Activated CD4-positive, CD25-positive, alpha-beta regulatory T cell treated with anti-CD3 and anti-CD28 coated beads, Interleukin-2, amount 50 U/mL, for 72 hours (primary cell): ENCODE data around the gene TNXB.
"Not testable (repeated sequence)": the region's sequence is repeated elsewhere in the genome, so short reads cannot be mapped to it uniquely, and the experiment has no call there.

Experiments
- DNase-seq: peaks from one replicate; pipeline ENCODE4 v3.0.0; 2021

Gene TNXB

DNA sequence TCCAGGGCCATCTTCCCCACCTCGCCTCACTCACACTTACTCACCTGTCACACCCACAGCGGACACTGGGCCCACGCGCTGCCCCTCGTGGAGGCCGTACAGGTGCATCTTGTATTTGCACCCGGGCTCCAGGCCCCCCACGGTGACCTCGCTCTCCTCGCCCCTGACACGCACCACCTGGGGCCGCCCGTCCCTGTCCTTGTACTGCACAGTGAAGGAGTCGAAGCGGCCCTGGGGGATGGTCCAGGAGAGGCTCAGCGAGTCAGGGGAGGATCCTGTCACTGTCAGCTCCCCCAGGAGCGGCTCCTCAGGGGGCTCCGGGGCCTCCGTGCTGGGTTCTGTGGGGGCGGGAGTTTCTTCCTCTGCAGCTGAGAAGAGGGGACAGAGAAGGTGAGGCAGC lies 56.5 kb downstream of the TNXB start:
- DNase-seq: not testable (repeated sequence)

DNA sequence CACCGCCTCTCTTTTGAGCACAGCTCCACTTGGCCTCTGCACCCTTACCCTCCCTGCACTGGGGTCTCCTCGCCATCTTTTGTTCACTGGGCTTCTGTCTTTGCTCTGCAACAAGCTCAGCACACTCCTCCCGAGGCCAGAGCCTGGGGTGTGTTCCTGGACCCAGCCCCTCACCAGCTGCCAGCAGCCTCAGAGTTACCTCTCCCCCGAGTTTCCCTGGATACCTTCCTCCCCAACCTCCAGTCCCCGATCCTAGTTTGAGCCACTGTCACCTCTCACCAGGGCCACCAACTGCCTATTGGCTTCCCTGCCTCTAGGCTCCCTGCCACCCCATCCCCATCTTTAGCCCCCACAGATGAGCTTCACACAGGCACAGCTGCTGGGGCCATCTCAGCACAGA lies 58.6 kb downstream of the TNXB start:
- DNase-seq: no peak

DNA sequence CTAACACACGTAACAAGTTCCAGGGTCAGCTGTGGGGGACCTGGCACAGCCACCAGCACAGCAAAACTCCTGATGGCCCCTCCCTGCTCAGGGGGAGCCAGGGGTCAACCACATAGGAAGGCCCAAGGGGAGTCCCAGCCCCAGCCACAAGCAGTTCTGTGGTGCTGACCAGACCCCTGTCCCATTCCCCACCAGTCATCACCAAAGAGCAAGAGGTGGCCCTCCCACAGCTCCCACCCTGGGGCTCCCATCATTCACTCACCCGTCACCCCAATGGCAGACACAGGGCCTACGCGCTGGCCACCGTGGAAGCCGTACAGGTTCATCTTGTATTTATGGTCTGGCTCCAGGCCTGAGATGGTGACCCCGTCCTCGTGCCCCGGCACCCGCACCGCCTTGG lies 59.4 kb downstream of the TNXB start:
- DNase-seq: not testable (repeated sequence)

DNA sequence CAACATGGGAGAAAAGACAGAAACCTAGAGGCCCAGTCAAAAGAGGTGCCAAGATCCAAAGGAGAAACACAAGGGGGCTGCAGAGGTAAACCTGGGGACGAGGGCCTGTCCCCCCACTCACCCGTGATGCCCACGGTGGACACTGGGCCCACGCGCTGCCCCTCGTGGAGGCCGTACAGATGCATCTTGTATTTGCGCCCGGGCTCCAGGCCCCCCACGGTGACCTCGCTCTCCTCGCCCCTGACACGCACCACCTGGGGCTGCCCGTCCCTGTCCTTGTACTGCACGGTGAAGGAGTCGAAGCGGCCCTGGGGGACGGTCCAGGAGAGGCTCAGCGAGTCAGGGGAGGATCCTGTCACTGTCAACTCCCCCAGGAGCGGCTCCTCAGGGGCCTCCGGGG lies 60.0 kb downstream of the TNXB start:
- DNase-seq: not testable (repeated sequence)

DNA sequence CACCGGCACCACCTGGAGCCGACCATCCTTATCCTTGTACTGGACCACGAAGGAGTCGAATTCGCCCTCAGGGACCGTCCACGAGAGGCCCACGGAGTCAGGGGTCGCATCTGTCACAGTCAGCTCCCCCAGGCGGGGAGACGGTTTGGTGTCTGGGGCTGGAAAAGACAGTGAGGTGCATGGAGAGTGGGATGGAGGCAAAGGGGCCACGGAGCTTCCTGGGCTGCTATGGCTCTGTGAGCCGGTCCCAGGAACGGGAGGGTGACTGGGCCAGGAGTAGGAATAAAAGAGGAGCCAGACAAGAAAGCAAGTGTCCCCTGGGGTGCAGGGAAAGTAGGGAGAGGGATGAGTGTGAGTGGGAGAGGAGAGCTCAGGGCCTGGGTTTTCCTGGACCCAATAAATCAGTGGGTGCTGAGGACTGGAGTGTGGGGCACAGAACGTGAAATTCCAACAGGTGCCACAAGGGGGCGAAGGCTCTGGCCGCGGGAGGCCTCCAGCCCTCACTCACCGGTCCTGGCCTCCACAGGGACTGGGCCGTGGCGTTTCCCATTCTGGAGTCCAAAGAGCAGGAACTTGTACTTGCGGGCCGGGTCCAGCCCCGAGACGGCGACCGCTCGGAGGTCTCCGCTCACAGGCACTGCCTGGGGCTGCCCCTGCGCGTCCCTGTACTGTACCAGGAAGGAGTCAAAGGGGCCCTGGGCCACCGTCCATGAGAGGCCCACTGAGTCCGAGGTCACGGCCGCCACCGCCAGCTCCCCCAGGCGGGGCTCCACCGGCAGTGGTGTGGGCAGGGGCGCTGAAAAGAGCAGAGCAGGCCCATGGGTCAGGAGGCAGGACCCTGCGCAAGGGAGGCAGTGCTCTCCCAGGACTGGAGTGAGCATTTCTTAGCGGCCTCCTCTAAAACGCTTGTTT lies 61.0 kb downstream of the TNXB start:
- peak; percentile 85 for DNase-seq

DNA sequence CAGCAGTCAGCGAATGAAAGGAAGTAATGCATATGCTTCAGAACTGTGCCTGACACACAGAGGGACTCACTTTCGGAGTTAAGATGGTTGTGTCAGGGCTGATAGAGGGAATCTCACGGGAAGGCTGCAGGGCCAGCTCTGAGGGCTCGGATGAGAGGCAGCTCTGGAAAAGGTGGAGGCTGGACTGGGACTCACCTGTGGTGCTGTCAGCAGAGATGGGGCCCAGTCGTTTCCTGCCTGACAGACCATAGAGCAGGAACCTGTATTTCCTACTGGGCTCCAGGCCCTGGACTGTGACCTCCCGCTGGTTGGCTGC lies 61.6 kb downstream of the TNXB start:
- DNase-seq: no peak

DNA sequence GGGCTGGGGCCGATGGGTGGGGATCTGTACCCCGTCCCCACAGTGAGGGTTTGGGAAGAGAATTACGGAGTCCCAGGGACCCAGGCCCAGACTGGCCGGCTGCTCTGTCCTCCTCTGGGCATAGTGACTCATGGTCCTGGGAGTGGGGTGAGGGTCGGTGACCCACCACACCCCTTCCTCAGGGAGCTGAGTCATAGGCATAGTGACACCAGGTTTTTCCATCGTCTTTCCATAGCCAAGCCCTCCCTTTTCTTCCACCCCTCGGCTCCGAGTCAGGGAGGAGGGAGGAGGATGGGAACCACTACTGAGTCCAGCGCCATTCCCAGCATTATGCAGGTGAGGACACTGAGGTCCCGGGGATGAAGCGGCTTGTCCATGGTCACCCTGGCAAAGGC lies 62.1 kb downstream of the TNXB start:
- DNase-seq: no peak

DNA sequence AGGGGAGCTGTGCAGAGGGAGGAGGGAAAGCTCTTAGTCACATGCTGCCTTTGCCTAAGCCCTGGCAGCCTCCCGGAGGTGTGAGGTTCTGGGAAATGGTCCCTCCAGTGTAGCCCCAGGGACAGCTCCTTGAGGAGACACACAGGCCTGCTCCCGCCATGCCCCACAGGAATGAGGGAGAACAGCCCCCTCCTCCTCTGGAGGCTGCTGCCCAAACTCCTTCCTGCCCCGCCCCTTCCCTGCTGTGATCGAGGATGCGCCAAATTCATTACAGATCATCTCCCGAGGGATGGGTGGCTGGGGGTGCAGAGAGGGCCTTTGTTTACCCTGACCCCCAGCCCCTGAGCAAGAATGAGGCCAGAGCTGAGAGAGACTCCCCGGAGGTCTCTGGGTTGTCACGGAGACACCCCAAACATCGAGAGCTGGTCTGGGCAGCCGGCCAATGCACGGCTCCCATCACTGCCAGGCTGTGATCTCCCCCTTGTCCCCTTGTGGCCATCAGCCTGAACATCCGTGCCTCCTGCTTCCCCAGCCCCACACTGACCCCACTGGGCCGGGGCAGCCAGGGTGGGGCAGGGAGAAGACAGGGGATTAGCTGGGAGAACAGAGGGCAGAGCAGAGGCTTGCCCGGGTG lies 62.6 kb downstream of the TNXB start:
- DNase-seq: no peak

DNA sequence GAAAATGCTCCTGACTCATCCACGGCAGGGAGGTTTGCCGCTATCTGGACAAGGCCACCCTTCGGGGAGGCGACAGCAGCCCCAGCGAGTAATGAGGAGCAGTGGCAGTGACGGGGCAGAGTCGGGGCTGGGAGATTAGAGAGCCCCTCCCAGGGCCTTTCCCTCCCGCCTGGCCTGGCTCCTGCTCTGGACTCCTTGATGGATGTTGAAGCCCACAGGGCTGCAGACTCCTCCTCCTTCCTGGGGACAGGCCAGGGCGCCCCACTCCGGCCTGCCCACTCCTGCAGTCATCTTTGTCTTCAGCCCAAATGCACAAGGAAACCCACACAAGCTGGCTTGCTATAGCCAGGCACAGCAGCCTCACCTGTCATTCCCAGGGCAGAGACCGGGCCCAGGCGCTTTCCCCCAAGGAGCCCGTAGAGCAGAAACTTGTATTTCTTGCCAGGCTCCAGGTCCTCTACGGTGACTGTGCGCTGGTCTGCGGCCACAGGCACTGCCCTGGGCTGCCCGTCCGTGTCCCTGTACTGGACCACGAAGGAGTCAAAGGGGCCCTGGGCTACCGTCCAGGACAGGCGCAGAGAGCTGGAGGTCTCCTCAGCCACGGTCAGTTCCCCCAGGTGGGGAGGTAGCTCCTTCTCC lies 63.2 kb downstream of the TNXB start:
- DNase-seq: no peak

DNA sequence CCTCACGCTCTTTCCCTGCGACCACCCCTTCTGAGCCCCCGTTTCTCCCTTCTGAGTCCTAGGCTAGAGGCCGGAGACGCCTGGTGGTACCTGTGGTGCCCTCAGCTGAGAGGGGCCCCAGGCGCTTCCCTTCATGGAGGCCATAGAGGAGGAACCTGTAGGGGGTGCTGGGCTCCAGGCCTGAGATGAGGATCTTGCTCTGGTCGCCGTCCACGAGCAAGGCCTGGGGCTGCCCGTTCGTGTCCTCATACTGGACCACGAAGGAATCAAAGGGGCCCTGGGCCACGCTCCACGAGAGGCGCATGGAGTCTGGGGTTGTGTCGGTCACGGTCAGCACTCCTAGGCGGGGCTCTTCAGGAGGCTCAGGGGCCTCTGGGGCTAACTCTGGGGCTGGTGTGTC lies 64.2 kb downstream of the TNXB start:
- not testable (repeated sequence) for DNase-seq

DNA sequence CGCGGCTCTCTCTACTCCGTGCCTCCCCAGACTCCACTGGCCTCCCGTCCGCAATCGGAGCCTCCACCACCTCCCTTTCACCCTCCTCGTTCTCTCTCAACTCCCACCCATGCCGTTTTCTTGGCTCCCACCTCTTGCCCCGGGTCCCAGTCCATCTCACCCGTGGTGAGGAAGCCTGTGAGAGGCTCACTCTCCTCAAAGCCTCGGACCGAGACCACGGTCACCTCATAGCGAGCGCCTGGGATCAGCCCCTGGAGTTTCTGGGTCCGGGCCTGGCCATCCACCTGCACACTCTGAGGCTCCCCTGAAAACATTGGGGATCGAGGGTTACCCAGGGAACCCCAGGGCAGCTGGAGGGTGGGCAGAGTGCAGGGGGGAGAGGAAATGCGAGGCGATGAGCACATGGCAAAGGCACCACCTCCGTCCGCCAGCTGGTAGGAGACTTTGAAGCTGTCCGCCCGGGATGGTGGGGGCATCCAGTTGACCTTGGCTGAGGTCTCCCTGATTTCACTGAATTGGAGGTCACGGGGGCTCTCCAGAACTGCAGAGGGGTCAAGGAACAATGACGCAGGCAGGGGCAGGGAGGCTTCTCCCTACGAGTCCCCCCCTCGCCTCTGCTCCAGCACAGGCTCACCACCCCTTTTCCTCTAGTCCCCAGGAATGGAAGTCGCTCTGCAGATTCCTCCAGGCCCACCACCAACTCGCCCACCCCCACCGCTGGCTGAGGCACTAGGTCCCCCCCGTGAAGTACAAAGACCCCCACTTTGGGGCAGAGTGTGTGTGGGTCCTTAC lies 65.4 kb downstream of the TNXB start:
- DNase-seq: not testable (repeated sequence)

DNA sequence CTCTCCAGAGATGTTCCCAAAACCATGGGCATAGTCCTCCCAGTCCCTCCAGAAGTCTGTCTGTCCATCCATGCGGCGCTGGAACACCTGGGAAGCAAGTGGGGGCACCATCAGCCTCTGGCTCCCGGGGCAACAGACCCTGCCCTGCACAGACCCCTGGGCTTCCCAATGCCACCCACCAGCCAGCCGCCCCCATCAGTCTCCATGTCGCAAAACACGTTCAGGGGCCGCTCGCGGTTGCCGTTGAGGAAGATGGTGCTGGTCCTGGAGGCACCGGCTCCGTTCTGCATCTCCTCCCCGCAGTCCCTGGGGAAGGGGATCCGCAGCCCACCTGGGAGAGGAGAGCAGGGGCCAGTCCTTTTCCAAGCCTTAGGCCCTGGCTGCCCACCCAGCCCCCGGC lies 66.9 kb downstream of the TNXB start:
- not testable (repeated sequence) for DNase-seq

DNA sequence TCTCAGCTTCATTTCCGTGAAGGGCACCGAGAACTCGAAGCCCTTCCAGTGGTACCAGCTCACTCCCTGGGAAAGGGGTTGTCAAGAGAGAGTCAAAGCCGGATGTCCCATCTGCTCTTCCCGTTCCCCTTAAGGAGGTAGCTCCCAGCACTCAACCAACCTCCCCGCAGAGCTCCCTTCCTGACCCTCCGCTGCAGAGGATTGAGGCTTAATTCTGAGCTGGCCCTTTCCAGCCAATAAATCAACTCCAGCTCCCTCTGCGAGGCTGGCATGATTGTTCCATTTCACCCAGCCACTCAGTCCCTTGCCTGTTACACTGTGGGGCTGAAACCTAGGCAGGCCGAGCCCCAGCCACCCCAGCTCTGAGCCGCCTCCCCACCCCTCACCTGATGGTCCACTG lies 67.8 kb downstream of the TNXB start:
- not testable (repeated sequence) for DNase-seq

DNA sequence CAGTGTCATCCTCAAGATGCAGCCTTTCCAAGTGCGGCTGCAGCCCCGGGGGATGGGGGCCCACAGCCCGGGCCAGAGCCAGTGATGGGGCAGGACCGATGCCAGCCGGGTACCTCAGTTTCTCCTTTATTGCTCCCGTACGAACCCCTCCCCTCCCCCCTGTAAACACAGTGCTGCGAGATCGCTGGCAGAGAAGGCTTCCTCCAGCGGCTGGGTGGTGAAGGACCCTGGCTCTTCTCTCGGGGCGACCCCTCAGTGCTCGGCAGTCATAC lies 68.2 kb downstream of the TNXB start:
- not testable (repeated sequence) for DNase-seq

DNA sequence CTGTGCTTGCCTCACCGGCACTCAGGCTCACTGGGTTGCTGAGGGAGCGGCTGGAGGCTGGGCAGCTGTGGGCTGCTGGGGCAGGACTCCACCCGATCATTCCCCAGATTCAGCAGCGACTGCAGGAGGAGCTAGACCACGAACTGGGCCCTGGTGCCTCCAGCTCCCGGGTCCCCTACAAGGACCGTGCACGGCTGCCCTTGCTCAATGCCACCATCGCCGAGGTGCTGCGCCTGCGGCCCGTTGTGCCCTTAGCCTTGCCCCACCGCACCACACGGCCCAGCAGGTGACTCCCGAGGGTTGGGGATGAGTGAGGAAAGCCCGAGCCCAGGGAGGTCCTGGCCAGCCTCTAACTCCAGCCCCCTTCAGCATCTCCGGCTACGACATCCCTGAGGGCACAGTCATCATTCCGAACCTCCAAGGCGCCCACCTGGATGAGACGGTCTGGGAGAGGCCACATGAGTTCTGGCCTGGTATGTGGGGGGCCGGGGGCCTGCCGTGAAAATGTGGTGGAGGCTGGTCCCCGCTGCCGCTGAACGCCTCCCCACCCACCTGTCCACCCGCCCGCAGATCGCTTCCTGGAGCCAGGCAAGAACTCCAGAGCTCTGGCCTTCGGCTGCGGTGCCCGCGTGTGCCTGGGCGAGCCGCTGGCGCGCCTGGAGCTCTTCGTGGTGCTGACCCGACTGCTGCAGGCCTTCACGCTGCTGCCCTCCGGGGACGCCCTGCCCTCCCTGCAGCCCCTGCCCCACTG lies 68.7 kb downstream of the TNXB start:
- not testable (repeated sequence) for DNase-seq

DNA sequence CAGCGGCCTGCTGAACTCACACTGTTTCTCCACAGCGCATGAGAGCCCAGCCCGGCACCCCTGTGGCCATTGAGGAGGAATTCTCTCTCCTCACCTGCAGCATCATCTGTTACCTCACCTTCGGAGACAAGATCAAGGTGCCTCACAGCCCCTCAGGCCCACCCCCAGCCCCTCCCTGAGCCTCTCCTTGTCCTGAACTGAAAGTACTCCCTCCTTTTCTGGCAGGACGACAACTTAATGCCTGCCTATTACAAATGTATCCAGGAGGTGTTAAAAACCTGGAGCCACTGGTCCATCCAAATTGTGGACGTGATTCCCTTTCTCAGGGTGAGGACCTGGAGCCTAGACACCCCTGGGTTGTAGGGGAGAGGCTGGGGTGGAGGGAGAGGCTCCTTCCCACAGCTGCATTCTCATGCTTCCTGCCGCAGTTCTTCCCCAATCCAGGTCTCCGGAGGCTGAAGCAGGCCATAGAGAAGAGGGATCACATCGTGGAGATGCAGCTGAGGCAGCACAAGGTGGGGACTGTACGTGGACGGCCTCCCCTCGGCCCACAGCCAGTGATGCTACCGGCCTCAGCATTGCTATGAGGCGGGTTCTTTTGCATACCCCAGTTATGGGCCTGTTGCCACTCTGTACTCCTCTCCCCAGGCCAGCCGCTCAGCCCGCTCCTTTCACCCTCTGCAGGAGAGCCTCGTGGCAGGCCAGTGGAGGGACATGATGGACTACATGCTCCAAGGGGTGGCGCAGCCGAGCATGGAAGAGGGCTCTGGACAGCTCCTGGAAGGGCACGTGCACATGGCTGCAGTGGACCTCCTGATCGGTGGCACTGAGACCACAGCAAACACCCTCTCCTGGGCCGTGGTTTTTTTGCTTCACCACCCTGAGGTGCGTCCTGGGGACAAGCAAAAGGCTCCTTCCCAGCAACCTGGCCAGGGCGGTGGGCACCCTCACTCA lies 69.5 kb downstream of the TNXB start:
- DNase-seq: not testable (repeated sequence)

DNA sequence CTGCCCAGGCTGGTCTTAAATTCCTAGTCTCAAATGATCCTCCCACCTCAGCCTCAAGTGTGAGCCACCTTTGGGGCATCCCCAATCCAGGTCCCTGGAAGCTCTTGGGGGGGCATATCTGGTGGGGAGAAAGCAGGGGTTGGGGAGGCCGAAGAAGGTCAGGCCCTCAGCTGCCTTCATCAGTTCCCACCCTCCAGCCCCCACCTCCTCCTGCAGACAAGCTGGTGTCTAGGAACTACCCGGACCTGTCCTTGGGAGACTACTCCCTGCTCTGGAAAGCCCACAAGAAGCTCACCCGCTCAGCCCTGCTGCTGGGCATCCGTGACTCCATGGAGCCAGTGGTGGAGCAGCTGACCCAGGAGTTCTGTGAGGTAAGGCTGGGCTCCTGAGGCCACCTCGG lies 70.3 kb downstream of the TNXB start:
- DNase-seq: peak; percentile 9

DNA sequence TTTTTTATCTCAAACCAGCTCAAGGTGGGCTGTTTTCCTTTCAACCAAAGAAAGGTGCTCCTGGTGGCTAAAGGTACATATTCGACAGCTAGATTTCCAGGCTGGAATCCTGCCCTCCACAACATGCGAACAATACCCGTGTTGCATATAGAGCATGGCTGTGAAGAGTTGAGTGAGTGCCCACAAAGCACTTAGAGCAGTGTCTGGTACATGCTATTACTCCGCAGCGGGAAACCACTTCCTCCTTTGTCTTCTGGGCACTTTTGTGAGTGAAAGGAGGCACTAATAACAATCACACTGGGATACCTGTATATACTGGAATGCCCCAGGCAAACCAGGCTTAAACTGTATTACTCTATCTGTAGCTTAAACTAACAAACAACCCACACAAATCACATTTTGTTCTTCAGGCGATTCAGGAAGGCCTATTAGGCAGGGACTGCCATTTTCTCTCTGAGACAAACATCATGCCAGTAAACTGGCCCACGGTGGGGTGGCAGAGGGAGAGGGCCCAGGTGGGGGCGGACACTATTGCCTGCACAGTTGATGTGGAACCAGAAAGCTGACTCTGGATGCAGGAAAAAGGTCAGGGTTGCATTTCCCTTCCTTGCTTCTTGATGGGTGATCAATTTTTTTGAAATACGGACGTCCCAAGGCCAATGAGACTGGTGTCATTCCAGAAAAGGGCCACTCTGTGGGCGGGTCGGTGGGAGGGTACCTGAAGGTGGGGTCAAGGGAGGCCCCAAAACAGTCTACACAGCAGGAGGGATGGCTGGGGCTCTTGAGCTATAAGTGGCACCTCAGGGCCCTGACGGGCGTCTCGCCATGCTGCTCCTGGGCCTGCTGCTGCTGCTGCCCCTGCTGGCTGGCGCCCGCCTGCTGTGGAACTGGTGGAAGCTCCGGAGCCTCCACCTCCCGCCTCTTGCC lies 71.3 kb downstream of the TNXB start, which contains the start of gene CYP21A2:
CYP21A2 (plus strand) TSS at position 818 of the 927 bp plus-strand sequence; CDS start at position 826, 8 bp downstream.
- DNase-seq: peak; percentile 23

DNA sequence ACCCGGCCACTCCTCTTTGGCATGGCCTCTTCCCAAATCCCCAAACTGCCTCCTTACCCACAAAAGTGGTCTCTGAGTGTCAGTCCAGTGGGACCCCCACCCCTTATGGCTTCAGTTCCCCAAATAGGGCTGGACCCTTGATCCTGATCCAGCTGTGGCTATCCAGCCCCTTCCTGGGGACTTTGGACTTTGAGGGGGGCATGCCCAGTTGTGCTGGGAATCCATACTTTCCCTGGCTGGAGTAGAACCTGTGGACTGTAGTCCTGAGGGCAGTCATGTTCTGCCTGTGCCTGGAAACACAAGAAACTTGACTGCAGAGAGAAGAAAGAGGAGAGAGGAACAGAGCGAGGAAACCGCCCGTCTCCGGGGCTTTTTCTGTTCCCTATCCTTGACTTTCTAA lies 72.0 kb downstream of the TNXB start:
- DNase-seq: not testable (repeated sequence)
